Measurements from ENCODE around the gene HIP1R. TPM values are rescaled to one million over a fixed set of nuclear protein-coding genes. Genes with fewer than 3 reads are reported as not detected.
A peak's percentile ranks its signal among the peaks of the same experiment; 100 is the strongest.
"Not testable (repeated sequence)": the region's sequence is repeated elsewhere in the genome, so short reads cannot be mapped to it uniquely, and the experiment has no call there.

HIP1R gene
- polyA plus RNA-seq, 1 experiment = 7.2 TPM

- Histone ChIP-seq H3K4me3 (ENCODE audit: low read depth, low read length) (no peak overlapping the region), H3K27me3 (ENCODE audit: control insufficient read depth, insufficient read depth, low read length) (no peaks in the 10 kb centered on the region), H3K27ac (ENCODE audit: low read depth, low read length) (no peak overlapping the region), H3K9me3 (ENCODE audit: control insufficient read depth, insufficient read depth, low read length) (no peaks in the 10 kb centered on the region)
- TF ChIP-seq, protein P1, sequence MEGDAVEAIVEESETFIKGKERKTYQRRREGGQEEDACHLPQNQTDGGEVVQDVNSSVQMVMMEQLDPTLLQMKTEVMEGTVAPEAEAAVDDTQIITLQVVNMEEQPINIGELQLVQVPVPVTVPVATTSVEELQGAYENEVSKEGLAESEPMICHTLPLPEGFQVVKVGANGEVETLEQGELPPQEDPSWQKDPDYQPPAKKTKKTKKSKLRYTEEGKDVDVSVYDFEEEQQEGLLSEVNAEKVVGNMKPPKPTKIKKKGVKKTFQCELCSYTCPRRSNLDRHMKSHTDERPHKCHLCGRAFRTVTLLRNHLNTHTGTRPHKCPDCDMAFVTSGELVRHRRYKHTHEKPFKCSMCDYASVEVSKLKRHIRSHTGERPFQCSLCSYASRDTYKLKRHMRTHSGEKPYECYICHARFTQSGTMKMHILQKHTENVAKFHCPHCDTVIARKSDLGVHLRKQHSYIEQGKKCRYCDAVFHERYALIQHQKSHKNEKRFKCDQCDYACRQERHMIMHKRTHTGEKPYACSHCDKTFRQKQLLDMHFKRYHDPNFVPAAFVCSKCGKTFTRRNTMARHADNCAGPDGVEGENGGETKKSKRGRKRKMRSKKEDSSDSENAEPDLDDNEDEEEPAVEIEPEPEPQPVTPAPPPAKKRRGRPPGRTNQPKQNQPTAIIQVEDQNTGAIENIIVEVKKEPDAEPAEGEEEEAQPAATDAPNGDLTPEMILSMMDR (IDR thresholded peaks at IDR 0.05; ENCODE audit: low read depth, low read length) = no peak
- POLR2A ChIA-PET = interaction anchor here (0.6 kb wide), 1 partner anchor 82 kb away, joined by 4 read pairs; no protein-coding TSS in a partner anchor
- no peak for DNase-seq (ENCODE audit: low read depth, low spot score)
- CTCF ChIA-PET = interaction anchor here (1.0 kb wide), 1 partner anchor 29 kb away, joined by 3 read pairs; no protein-coding TSS in a partner anchor
Observed at GRCh38 chr12:122889761-122890520, 54.7 kb downstream of the HIP1R start.

DNA sequence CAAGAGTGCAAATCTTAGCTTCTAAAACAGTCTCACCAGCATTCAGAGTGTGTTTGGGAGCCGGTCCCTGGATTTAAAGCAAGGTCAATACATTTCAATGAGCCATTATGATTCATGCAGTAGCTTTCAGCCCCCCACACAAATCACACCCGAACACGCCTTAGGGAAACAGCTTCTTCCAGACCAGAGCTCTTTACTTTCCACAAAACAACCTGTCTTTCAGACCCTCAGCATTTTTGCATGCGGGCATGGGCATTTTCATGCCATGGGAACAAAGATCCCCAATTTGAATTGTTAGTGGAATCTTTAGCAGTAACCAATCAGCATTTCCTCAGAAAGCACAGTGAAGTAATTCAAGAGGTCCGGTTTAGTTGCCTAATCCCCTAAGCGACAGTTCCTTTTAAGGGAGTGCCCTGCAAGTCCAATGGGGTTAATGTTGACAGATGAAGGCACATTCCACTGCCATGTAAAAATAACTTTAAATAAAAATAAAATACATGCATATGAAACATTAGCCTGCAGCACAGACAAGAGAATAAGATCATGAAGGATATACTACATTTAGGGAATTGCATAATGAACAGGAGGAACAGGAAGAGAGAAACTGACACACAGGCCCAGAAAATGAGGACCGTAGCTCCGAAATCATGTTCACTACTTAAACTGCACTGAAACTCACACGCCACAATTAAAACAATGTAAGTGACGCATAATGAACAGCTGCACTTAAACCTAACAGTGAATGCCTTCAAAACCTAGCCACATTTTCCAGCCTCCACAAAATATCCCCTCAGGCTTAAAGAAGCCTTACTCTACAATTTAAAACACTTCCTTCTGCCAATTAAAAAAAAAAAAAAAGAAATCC is 56.6 kb downstream of the HIP1R start:
- TF ChIP-seq, protein P1 (IDR thresholded peaks at IDR 0.05; ENCODE audit: low read depth, low read length) = no peak
- ChIA-PET POLR2A (interaction anchor here (0.6 to 1.6 kb wide), 4 partner anchors 8 to 379 kb away, joined by 3 to 9 read pairs (median 4); no protein-coding TSS in a partner anchor), CTCF (interaction anchor here (0.8 to 1.4 kb wide), 4 partner anchors 10 to 98 kb away, joined by 3 to 7 read pairs (median 5); no protein-coding TSS in a partner anchor)
- Histone ChIP-seq H3K9me3 (ENCODE audit: control insufficient read depth, insufficient read depth, low read length) (peaks cover 2% of the 10 kb centered on the region; the same call in 1 of the 2 replicates), H3K27ac (ENCODE audit: low read depth, low read length) (peak overlapping the region; percentile 76), H3K27me3 (ENCODE audit: control insufficient read depth, insufficient read depth, low read length) (no peaks in the 10 kb centered on the region), H3K4me3 (ENCODE audit: low read depth, low read length) (peak overlapping the region; percentile 30)
- DNase-seq (ENCODE audit: low read depth, low spot score) = no peak

- POLR2A ChIA-PET = interaction anchor here (1.6 kb wide), 1 partner anchor 13 kb away, joined by 4 read pairs; no protein-coding TSS in a partner anchor
- DNase-seq (ENCODE audit: low read depth, low spot score); H3K9me3 ChIP-seq (ENCODE audit: control insufficient read depth, insufficient read depth, low read length); H3K27me3 ChIP-seq (ENCODE audit: control insufficient read depth, insufficient read depth, low read length); CTCF ChIA-PET: not testable (repeated sequence)
- Histone ChIP-seq H3K4me3 (ENCODE audit: low read depth, low read length) (peak overlapping the region; percentile 31), H3K27ac (ENCODE audit: low read depth, low read length) (peak overlapping the region; percentile 76)
Observed at GRCh38 chr12:122892724-122893123, 57.5 kb downstream of the HIP1R start.

DNA sequence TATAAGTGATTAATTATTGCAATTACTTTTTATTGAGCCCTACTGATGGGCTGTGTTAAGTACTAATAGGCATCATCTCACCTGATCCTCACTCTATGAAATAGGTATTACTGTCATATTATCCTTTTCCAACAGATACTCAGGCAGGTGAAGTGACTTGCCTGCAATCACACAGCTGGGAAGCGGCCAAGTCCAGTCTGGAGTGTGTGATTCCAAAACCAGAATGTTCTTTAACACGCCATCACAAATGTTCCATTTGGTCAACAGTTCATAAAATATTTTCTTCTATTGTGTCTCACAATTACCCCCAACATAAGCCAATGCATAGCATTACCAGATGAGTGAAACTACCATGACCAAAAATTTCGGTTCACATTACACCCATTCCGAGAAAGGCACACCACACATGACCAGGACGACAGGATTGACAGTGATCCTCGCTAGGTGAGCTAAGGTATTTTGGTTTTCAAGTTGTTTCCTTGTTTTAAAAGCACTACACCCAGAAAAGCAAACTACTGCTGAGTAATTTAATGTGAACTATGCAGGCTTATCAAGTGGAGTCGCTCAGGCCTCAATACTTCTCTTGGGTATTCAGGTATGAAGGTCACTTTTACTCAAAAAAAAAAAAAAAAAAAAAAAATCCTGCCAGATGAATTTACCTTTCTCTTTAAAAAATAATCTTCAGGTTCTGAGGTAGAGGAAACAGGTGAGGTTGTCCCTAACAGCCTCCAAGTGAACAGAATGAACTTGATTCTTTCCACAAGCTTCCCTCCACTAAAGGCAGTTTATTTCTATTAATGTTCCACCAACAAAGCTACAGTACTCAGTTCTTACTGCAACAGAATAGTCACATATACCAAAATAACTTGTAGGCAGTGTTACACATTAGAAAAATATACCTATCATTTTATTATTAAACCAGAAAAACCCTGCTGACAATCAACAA is 58.2 kb downstream of the HIP1R start:
- POLR2A ChIA-PET = interaction anchor here (0.7 kb wide), 1 partner anchor 25 kb away, joined by 8 read pairs; no protein-coding TSS in a partner anchor
- DNase-seq (ENCODE audit: low read depth, low spot score) = no peak
- Histone ChIP-seq H3K27ac (ENCODE audit: low read depth, low read length) (no peak overlapping the region), H3K9me3 (ENCODE audit: control insufficient read depth, insufficient read depth, low read length) (peaks cover 2% of the 10 kb centered on the region; the same call in 1 of the 2 replicates), H3K4me3 (ENCODE audit: low read depth, low read length) (peak overlapping the region; percentile 92; the same call in 1 of the 2 replicates), H3K27me3 (ENCODE audit: control insufficient read depth, insufficient read depth, low read length) (no peaks in the 10 kb centered on the region)
- CTCF ChIA-PET = interaction anchor here (0.6 to 0.7 kb wide), 3 partner anchors 35 to 85 kb away, joined by 3 to 11 read pairs (median 3); no protein-coding TSS in a partner anchor
- TF ChIP-seq, protein P1 (IDR thresholded peaks at IDR 0.05; ENCODE audit: low read depth, low read length) = no peak
